Hepatocyte (in vitro differentiated cells): ENCODE data around the gene DPF3. TPM values are rescaled to one million over a fixed set of nuclear protein-coding genes. Genes with fewer than 3 reads are reported as not detected.

Experiments used
- DNase-seq: peaks from one replicate; pipeline ENCODE4 v3.0.0-alpha.2; 2016; ENCODE audit warnings: low spot score
- H2AFZ ChIP-seq: fragments of 200-600 bp; sonication (generic); 2 replicates; pipeline ENCODE4 v1.6.0; 2016; ENCODE audit warnings: antibody characterized with exemption, mild to moderate bottlenecking
- H3K27ac ChIP-seq: fragments of 200-600 bp; sonication (generic); 2 replicates; pipeline ENCODE4 v1.5.1; 2016; ENCODE audit warnings: mild to moderate bottlenecking
- H3K27me3 ChIP-seq: fragments of 200-600 bp; sonication (generic); 2 replicates; pipeline ENCODE4 v1.6.1; 2016
- H3K36me3 ChIP-seq: fragments of 200-600 bp; sonication (generic); replicated peaks from 2 replicates; pipeline ENCODE4 v1.5.1; 2016; ENCODE audit warnings: low read depth; ENCODE audit not compliant: insufficient read depth
- H3K4me1 ChIP-seq: fragments of 200-600 bp; sonication (generic); 2 replicates; pipeline ENCODE4 v1.5.1; 2016; ENCODE audit warnings: mild to moderate bottlenecking, moderate library complexity; ENCODE audit not compliant: insufficient read depth
- H3K4me2 ChIP-seq: fragments of 200-600 bp; sonication (generic); 2 replicates; pipeline ENCODE4 v1.6.0; 2016
- H3K4me3 ChIP-seq: fragments of 200-600 bp; sonication (generic); 2 replicates; pipeline ENCODE4 v1.5.1; 2016; ENCODE audit warnings: mild to moderate bottlenecking
- H3K79me2 ChIP-seq: fragments of 200-600 bp; sonication (generic); 2 replicates; pipeline ENCODE4 v1.6.0; 2017; ENCODE audit warnings: mild to moderate bottlenecking
- H3K9me2 ChIP-seq: fragments of 200-600 bp; sonication (generic); replicated peaks from 2 replicates; pipeline ENCODE4 v1.6.0; 2017; ENCODE audit warnings: mild to moderate bottlenecking; ENCODE audit not compliant: insufficient read depth
- H3K9me3 ChIP-seq: fragments of 200-600 bp; sonication (generic); 2 replicates; pipeline ENCODE4 v1.5.1; 2016; ENCODE audit warnings: low read depth, mild to moderate bottlenecking
- H4K20me1 ChIP-seq: fragments of 200-600 bp; sonication (generic); 2 replicates; pipeline ENCODE4 v1.6.0; 2016; ENCODE audit warnings: mild to moderate bottlenecking; ENCODE audit not compliant: insufficient read depth, poor library complexity, severe bottlenecking
- CTCF ChIP-seq: fragments of 200-600 bp; sonication (generic); IDR thresholded peaks from 2 replicates; pipeline ENCODE4 v1.5.1; 2016; ENCODE audit warnings: antibody characterized with exemption, mild to moderate bottlenecking; ENCODE audit not compliant: poor library complexity
- EZH2 ChIP-seq: fragments of 200-600 bp; sonication (generic); IDR thresholded peaks from 2 replicates; pipeline ENCODE4 v1.6.1; 2016; ENCODE audit warnings: antibody characterized with exemption, mild to moderate bottlenecking, borderline replicate concordance
- EZH2phosphoT487 ChIP-seq: fragments of 200-600 bp; sonication (generic); IDR thresholded peaks from one replicate; pipeline ENCODE4 v1.6.1; 2018; ENCODE audit warnings: antibody characterized with exemption, mild to moderate bottlenecking, low read depth, moderate library complexity; ENCODE audit not compliant: unreplicated experiment, severe bottlenecking
- WGBS: methylation state at CpG from one replicate; pipeline ENCODE4 v1.1.6; 2016; ENCODE audit warnings: low lambda C conversion rate; ENCODE audit errors: missing lambda C conversion rate; 5-methylcytosine and 5-hydroxymethylcytosine counted together
- polyA plus RNA-seq: library from polyadenylated mRNA; unstranded; fragments of >200 nt; fragmentation: Nextera tagmentation; extraction: Ambion mirVana; gene quantifications from 2 replicates; pipeline ENCODE4 v1.2.1, GENCODE V29; 2016
- total RNA-seq: library from RNA; depleted of rRNA; stranded (reverse); fragments of >200 nt; gene quantifications from 2 replicates; pipeline ENCODE4 v1.2.3, GENCODE V29; 2014

The DPF3 gene
- total and polyA plus RNA-seq, 2 experiments from 2014 or later: 0.21 to 0.47 TPM

- Histone ChIP-seq H3K4me2 (no peak overlapping the region), H3K4me3 (no peak overlapping the region), H3K4me1 (peaks cover 11% of the 10 kb centered on the region), H3K27me3 (no peaks in the 10 kb centered on the region), H3K27ac (no peak overlapping the region), H2AFZ (no peak overlapping the region), H3K9me3 (no peaks in the 10 kb centered on the region), H3K9me2 (no peaks in the 10 kb centered on the region), H3K36me3 (no peaks in the 10 kb centered on the region), H3K79me2 (no peaks in the 10 kb centered on the region), H4K20me1 (no peaks in the 10 kb centered on the region)
- TF ChIP-seq EZH2phosphoT487 (no peak), CTCF (no peak), EZH2 (no peak)
- DNase-seq: no peak
- 51% methylated on average over 3 of the region's 3 CpGs for WGBS
Measured at GRCh38 chr14:72906316-72906715, 12.4 kb upstream of the DPF3 start.

DNA sequence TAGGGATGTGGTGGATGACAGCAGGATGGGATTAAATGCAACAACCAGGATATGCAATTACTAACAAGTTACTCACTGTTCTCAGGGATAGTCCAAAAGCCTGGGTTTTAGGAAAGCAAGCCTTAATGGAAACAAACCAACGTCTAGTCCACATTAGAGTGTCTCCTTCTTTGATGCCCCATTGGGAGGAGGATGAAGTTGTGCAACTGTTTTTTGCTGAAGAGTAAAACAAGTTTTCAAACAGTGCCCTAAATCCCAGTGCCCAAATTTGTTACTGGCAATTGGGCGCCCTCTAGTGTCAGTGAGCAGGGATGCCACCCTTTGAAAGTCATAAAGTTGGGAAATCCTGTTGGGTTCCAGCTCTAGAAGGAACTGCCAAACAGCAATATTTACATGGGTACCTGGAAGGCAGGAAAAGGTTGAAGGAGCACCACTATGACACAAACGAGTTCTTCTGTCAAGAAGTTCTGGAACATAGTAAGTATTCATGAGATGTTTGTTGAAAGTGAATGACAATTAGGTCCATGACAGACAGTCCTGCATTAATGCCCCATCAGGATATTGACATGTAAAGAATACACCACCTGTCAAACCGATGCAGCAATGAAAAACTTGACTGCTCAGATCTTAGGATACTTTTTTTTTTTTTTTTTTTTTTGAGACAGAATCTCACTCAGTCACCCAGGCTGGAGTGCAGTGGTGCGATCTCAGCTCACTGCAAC is 11.1 kb upstream of the DPF3 start:
- no peaks in the 10 kb centered on the region for H3K27me3 ChIP-seq
- H3K4me1 ChIP-seq: peaks cover 11% of the 10 kb centered on the region
- no peak overlapping the region for H3K4me2 ChIP-seq
- H3K79me2 ChIP-seq: no peaks in the 10 kb centered on the region
- WGBS: 40% methylated on average over 5 of the region's 5 CpGs
- H3K4me3 ChIP-seq: no peak overlapping the region
- no peaks in the 10 kb centered on the region for H3K36me3 ChIP-seq
- no peaks in the 10 kb centered on the region for H3K9me3 ChIP-seq
- H3K27ac ChIP-seq: no peak overlapping the region
- H4K20me1 ChIP-seq: no peaks in the 10 kb centered on the region
- H2AFZ ChIP-seq: no peak overlapping the region
- peak; percentile 84 for DNase-seq
- no peaks in the 10 kb centered on the region for H3K9me2 ChIP-seq
- TF ChIP-seq EZH2 (no peak), CTCF (peak; percentile 95)

DNA sequence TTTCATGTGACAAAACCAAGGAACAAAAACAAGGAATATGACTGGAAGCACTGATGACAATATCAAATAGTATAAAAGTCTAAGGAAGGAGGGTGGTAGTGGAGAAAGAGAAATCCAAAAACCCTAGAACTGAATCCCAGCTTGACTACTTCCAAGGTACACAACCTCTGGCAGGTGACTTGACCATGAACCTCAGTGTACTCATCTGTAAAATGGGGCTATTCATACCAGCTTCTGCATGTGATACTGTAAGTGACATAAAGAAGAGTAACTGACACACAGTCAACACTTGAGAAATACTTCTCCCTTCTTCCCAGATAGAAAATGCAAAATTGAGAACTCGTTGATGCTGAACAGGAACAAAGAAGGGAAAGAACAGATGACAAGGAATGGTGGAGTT is 10.3 kb upstream of the DPF3 start:
- TF ChIP-seq EZH2phosphoT487 (no peak), CTCF (no peak), EZH2 (no peak)
- H3K79me2 ChIP-seq: no peaks in the 10 kb centered on the region
- H4K20me1 ChIP-seq: no peaks in the 10 kb centered on the region
- H3K36me3 ChIP-seq: no peaks in the 10 kb centered on the region
- no peaks in the 10 kb centered on the region for H3K9me2 ChIP-seq
- peaks cover 11% of the 10 kb centered on the region for H3K4me1 ChIP-seq
- no peak overlapping the region for H3K4me2 ChIP-seq
- WGBS: 88% methylated on average over 1 of the region's 1 CpG
- H3K9me3 ChIP-seq: no peaks in the 10 kb centered on the region
- H3K27ac ChIP-seq: no peak overlapping the region
- no peak for DNase-seq
- no peak overlapping the region for H2AFZ ChIP-seq
- no peak overlapping the region for H3K4me3 ChIP-seq
- no peaks in the 10 kb centered on the region for H3K27me3 ChIP-seq

DNA sequence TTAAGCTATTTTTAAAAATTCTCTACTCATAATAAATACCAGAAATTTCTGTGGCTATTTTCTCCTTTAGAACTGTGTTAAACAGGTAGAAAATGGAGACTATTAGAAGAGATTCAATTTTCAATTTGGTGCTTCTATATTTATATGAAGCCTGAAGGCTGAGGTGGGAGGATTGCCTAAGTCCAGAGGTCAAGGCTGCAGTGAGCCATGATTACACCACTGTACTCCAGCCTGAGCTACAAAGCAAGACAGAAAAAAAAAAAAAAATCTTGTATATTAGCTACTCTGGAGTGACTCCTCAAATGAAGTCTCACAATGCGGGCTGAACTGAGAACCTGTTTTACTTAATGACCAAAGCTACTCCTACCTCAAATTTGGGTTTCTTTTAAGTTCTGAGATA is 9.8 kb upstream of the DPF3 start:
- Histone ChIP-seq H4K20me1 (no peaks in the 10 kb centered on the region), H3K4me1 (peaks cover 11% of the 10 kb centered on the region), H2AFZ (no peak overlapping the region), H3K27ac (no peak overlapping the region), H3K9me2 (no peaks in the 10 kb centered on the region), H3K9me3 (no peaks in the 10 kb centered on the region), H3K79me2 (no peaks in the 10 kb centered on the region), H3K4me3 (no peak overlapping the region), H3K4me2 (no peak overlapping the region), H3K27me3 (no peaks in the 10 kb centered on the region), H3K36me3 (no peaks in the 10 kb centered on the region)
- no peak for DNase-seq
- WGBS: 52% methylated on average over 1 of the region's 1 CpG
- TF ChIP-seq CTCF (no peak), EZH2 (no peak), EZH2phosphoT487 (no peak)
